ENCODE data around the gene FAM13B.

The FAM13B gene

DNA sequence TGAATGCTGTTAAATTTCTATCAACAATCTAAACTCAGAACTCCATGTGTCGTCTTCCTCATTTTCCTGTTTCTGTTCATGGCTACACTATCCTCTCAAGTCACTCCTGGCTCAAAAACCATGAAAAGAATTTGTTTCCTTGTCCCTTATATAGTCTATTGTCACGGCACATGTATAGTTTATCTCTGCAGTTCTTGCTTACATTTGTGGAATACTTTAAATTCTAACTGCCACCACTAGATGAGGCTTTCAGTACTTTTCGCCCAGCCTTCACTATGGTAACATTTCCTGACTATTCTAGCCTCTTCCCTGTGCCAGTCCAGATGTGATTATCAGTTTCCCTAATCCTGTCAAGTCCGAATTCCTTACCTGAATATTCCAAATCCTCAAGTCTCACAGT, 109.0 kb downstream of the FAM13B start:
- no peak for DNase-seq (ENCODE audit: low read depth)
- no peak overlapping the region for H3K4me3 ChIP-seq (ENCODE audit: low read depth, low read length)
- TF ChIP-seq, protein P1, sequence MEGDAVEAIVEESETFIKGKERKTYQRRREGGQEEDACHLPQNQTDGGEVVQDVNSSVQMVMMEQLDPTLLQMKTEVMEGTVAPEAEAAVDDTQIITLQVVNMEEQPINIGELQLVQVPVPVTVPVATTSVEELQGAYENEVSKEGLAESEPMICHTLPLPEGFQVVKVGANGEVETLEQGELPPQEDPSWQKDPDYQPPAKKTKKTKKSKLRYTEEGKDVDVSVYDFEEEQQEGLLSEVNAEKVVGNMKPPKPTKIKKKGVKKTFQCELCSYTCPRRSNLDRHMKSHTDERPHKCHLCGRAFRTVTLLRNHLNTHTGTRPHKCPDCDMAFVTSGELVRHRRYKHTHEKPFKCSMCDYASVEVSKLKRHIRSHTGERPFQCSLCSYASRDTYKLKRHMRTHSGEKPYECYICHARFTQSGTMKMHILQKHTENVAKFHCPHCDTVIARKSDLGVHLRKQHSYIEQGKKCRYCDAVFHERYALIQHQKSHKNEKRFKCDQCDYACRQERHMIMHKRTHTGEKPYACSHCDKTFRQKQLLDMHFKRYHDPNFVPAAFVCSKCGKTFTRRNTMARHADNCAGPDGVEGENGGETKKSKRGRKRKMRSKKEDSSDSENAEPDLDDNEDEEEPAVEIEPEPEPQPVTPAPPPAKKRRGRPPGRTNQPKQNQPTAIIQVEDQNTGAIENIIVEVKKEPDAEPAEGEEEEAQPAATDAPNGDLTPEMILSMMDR (IDR thresholded peaks at IDR 0.05; ENCODE audit: low read depth, low read length, missing control alignments), result no peak

DNA sequence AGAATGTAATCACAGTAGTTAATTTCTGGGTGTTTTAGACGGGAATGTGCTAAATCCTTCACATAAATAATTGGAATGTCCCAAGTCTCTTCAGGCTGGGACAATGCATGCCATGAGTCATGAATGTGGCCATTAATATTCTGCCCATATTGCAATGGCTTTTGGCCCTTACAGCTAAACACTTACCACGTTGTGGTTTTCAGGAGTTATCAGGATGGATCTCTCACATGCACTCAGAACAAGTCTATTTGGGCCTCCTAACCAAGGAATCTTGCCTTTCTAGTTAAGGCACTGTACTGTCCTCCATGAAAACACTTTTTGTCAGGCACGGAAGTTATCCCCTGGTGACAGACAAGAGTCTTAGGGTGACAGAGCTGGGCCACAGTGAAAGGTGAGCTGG, 110.9 kb downstream of the FAM13B start:
- H3K4me3 ChIP-seq (ENCODE audit: low read depth, low read length), result no peak overlapping the region
- DNase-seq (ENCODE audit: low read depth), result no peak
- TF ChIP-seq, protein P1 (IDR thresholded peaks at IDR 0.05; ENCODE audit: low read depth, low read length, missing control alignments), result no peak

DNA sequence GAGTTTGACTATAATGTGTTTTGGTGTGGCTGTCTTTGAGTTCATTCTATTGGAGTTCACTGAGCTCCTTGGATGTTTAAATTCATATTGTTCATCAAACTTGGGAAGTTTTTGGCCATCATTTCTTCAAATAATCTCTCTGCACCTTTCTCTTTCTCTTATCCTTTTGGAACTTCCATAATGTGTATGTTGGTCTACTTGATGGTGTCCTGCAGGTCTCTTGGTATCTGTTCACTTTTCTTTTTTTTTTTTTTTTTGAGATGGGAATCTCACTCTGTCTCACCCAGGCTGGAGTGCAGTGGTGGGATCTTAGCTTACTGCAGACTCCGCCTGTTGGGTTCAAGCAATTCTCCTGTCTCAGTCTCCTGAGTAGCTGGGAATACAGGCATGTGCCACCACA, 116.0 kb downstream of the FAM13B start:
- DNase-seq (ENCODE audit: low read depth), result no peak
- TF ChIP-seq, protein P1 (IDR thresholded peaks at IDR 0.05; ENCODE audit: low read depth, low read length, missing control alignments), result no peak
- no peak overlapping the region for H3K4me3 ChIP-seq (ENCODE audit: low read depth, low read length)

DNA sequence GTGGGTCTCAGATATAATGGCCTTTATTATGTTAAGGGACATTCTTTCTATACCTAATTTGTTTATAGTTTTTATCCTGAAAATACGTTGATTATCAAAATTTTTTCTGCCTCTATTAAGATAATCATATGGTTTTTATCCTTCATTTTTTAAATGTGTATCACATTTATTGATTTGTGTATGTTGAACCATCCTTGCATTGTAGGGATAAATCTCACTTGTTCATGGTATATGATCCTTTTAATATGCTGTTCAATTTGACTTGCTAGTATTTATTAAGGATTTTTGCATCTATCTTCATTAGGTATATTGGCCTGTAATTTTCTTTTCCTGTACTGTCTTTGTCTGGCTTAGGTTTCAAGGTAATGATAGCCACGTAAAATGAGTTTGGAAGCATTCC, 118.1 kb downstream of the FAM13B start:
- H3K4me3 ChIP-seq (ENCODE audit: low read depth, low read length), result no peak overlapping the region
- TF ChIP-seq, protein P1 (IDR thresholded peaks at IDR 0.05; ENCODE audit: low read depth, low read length, missing control alignments), result no peak
- DNase-seq (ENCODE audit: low read depth), result no peak

DNA sequence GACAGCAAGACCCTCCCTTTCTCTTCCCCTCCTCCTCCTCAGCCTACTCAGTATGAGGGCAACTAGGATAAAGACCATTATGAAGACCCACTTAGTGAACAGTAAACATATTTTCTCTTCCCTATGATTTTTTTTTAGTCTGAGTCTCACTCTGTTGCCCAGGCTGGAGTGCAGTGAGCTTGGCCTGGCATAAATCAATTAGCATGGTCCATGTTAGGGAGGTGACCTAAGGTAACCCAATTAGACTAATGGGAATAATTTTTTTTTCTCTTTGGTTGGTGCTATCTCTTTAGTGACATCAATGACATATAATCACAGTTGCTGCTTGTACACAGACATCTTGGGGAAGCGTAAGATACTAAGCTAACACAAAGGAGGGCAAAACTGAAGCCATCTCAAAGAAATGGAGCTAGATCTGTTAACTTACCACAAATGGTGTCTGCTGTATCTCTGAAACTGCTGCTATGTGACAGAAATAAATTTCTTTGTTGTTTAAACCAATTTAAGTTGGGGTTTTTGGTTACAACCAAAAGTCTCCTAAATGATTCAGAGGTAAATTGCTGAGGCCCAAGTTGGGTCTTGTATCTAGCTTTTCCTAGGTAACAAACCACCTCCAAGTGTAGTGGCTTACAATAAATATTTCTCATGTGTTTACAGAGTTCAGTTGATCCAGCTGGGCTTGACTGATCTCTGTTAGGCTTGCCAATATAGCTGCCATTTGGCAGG, 130.3 kb downstream of the FAM13B start:
- no peak for DNase-seq (ENCODE audit: low read depth)
- H3K4me3 ChIP-seq (ENCODE audit: low read depth, low read length), result no peak overlapping the region
- TF ChIP-seq, protein P1 (IDR thresholded peaks at IDR 0.05; ENCODE audit: low read depth, low read length, missing control alignments), result no peak

DNA sequence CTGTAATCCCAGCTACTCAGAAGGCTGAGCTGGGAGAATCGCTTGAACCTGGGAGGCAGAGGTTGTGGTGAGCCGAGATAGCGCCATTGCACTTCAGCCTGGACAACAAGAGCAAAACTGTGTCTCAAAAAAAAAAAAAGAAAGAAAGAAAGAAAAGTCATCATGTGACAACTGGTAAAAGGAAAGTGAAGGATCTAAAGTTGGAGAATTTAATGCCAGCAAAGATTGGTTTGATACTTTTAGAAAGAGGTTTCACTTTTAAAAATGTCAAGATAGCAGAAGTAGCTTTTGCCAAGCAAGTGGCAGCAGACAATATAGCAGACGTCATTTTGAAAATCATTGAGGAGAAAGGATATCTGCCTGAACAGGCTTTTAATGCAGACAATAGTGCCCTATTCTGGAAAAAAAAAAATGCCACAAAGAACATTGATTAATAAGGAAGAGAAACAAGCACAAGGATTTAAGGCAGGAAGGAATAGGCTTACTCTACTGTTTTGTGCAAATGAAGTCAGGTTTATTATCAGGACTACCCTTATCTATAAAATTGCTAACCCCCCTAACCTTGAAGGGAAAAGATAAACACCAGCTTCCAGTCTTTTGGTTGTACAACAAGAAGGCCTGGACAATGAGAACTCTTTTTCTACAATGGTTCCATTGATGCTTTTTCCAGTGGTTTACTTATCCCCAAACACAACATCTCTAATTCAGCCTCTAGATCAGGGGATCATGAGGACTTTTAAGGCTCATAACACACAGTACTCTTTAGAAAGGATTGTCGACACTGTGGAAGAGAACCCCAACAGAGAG, 131.7 kb downstream of the FAM13B start:
- DNase-seq (ENCODE audit: low read depth), result no peak
- no peak overlapping the region for H3K4me3 ChIP-seq (ENCODE audit: low read depth, low read length)
- TF ChIP-seq, protein P1 (IDR thresholded peaks at IDR 0.05; ENCODE audit: low read depth, low read length, missing control alignments), result no peak
